LNCAP (cell line): ENCODE data around the gene HMX2.

Source experiments
- TF ChIP-seq, protein P1 (sequence below): fragments of 450-650 bp; IDR thresholded peaks from 2 replicates; pipeline ENCODE4 v1.5.1; 2017; ENCODE audit warnings: mild to moderate bottlenecking

The HMX2 gene

DNA sequence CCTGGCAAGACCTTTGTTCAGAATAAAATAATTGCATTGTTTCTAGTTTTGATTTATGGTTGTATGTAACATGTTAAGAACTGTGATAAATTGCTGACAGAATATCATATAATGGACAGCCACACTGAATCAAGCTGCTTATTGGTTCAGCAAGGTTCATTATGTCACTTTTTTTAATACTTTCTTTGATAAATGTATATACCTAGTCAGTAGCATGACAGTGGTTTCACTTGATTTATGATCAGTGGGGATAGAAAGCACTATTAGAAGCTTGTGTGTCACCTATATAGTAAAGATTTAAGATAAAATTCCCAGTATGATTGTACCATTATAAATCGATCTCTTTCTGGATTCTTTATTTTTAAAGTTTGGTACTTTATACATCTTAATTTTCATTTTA is 10.7 kb downstream of the HMX2 start:
- TF ChIP-seq, protein P1, sequence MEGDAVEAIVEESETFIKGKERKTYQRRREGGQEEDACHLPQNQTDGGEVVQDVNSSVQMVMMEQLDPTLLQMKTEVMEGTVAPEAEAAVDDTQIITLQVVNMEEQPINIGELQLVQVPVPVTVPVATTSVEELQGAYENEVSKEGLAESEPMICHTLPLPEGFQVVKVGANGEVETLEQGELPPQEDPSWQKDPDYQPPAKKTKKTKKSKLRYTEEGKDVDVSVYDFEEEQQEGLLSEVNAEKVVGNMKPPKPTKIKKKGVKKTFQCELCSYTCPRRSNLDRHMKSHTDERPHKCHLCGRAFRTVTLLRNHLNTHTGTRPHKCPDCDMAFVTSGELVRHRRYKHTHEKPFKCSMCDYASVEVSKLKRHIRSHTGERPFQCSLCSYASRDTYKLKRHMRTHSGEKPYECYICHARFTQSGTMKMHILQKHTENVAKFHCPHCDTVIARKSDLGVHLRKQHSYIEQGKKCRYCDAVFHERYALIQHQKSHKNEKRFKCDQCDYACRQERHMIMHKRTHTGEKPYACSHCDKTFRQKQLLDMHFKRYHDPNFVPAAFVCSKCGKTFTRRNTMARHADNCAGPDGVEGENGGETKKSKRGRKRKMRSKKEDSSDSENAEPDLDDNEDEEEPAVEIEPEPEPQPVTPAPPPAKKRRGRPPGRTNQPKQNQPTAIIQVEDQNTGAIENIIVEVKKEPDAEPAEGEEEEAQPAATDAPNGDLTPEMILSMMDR: no peak

DNA sequence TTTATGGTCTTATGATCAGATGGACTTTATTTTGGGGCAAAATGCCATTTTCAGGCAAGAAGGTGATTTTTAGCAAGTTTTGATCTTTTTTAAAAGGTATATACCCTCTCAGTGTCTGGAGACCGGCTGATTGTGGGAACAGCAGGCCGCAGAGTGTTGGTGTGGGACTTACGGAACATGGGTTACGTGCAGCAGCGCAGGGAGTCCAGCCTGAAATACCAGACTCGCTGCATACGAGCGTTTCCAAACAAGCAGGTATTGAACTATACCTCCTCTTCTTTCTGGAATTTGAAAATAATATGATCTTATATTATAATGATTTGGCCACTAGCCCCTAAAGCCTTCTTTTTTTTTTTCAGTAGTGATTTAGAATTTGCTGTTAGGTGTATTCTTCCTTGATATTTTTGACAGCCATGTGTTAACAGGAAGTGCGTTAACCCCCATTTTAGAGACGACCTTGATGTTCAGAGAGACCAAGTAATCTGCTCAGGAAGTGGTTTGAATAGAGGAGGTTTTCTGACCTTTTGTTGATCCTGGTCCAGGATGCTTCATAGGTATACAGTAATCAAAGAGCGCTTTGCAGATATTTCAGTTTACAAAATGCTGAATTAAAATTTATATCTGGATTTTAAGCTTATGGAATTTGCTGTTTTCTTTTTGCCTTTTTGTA is 12.5 kb downstream of the HMX2 start:
- TF ChIP-seq, protein P1: no peak

DNA sequence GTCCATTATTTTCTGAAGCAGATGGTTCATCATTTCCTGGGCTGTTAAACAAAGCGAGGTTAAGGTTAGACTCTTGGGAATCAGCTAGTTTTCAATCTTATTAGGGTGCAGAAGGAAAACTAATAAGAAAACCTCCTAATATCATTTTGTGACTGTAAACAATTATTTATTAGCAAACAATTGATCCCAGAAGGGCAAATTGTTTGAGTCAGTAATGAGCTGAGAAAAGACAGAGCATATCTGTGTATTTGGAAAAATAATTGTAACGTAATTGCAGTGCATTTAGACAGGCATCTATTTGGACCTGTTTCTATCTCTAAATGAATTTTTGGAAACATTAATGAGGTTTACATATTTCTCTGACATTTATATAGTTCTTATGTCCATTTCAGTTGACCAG is 16.4 kb downstream of the HMX2 start:
- TF ChIP-seq, protein P1: no peak

DNA sequence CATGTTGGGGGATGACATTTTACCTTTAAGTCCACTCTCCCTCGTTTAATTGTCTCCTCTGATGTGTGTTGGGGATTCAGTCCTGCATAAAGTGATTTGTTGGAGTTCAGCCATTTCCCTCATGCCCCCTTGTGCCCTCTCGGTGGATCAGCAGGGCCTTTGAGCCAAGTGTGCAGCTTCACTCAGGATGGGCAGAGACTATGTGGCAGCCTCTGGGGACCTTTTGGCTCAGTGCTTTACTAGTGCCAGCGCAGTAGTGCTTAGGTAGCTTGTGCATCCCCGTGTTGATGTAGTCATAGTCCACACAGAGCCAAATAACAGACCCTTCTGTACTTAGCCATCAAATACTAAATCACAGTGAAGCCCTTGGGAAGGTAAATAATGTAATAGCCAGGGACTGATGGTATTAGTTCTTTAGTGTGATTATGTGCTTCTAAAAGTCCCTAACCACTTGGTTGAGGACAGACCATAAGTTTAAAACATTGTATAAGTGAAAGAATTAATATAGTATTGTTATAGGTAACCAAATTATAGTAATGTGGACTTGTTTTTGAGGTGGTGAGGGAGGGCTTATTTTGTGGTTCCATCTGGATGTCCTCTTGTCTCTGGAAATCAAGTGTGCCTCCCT is 17.6 kb downstream of the HMX2 start:
- TF ChIP-seq, protein P1: no peak

DNA sequence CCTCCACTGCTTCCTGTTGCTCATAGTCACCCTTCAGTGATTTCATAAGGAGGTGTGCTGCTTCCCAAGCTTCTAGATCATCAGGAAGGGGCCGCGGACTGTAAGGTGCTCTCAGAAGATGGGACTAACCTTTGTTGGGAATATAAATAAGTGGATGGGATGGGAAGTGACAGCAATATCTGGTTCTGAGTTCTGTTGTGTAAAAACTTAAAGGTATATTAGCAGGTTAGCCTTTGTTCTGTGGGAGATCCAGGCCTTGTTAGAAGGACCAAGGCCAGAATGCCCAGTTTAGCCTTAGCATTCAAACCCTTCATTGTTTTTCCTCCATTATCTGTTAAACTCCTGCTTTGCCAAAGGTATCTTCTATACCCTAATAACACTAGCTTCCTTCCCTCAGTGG is 18.7 kb downstream of the HMX2 start:
- TF ChIP-seq, protein P1: no peak

DNA sequence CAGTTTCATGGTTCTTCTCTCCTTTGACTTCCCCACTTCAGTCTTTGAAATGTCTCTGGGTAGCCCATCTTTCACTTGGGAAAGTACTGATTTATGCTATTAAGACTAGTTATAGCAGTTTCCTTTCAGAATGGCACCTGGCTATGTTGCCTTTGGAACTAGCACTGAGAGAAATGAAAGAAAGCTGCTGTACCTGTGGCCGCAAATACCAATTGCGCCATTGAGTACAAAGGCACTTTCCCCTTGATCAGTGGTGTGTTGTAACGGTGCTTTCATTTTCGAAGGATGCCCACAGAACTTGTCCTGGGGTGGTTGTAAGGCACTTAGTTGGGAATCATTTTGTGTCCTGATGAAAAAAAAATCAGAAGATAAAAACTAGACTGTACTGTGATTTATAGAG is 23.0 kb downstream of the HMX2 start:
- TF ChIP-seq, protein P1: no peak

DNA sequence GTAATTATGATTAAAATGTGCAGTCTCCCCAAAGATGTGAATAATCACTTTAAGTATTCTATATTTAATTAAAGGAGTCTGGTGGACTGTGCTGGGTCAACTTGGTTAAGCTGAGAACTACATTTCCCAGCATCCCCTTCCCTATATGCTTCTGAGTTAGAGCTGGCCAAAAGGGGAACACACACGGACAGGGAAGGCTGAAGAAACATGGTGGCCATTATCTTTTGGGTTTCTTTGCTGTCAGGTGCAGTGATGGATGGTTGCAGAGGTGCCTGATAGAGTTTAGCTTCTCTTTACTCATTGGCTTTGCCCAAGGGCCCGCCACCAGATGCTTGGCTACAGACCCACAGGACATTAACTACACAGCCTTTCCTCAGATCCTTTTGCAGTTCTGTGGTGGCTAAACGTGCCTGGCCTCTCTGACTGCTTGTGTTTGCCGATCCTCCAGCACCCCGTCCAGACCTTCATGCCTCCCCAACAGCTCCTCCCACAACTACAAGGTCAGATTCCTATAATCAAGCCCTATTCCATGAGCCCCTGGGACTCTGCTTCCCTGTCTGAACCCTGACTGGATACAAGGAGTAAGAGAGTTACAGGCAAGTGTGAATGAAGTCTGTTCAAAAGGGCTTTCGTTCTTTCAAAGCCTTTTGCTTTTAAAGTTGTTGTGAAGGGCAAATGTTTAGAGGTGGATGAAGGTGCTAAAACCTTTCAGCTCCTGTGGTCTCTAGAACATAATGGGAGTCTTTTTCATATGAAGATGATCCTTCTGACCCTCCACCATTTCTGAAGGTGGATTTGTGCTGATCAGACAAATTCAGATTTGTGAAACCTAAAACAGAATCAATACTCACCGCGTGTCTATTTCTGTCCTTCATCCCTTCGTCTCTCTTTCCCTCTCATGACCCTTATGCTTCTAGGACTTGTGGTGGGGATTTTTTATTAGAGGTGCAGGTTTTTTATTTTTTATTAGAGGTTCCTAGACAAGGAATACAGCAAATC is 27.8 kb downstream of the HMX2 start:
- TF ChIP-seq, protein P1: no peak
